Skeletal muscle tissue (tissue), 4 donors: ENCODE results near the gene BBC3. TPM values are rescaled to one million over a fixed set of nuclear protein-coding genes. Genes with fewer than 3 reads are reported as not detected.

Experiments used
- H3K27ac ChIP-seq: one replicate; pipeline ENCODE4 v1.7.0; 2013; ENCODE audit warnings: mild to moderate bottlenecking, low read depth, low read length, inconsistent platforms
- H3K27me3 ChIP-seq, 3 donors: one replicate each; pipeline ENCODE4 v1.7.0; 2013; ENCODE audit warnings: low read length in 3 of 3; ENCODE audit not compliant: control insufficient read depth in 3 of 3, insufficient read depth in 3 of 3
- H3K36me3 ChIP-seq, 3 donors: one replicate each; pipeline ENCODE4 v1.7.0; 2013; ENCODE audit warnings: low read length in 3 of 3; ENCODE audit not compliant: control insufficient read depth in 3 of 3, insufficient read depth in 3 of 3
- H3K4me1 ChIP-seq, 3 donors: one replicate each; pipeline ENCODE4 v1.7.0; 2013; ENCODE audit warnings: low read length in 3 of 3, mild to moderate bottlenecking in 3 of 3; ENCODE audit not compliant: control insufficient read depth in 3 of 3, insufficient read depth in 3 of 3
- H3K4me3 ChIP-seq, 3 donors: one replicate each; pipeline ENCODE4 v1.7.0; 2013; ENCODE audit warnings: low read length in 3 of 3
- H3K9ac ChIP-seq, 3 donors: one replicate each; pipeline ENCODE4 v1.7.0; 2013; ENCODE audit warnings: low read length in 3 of 3, mild to moderate bottlenecking in 3 of 3, moderate library complexity in 2 of 3, low read depth in 1 of 3
- H3K9me3 ChIP-seq, 3 donors: one replicate each; pipeline ENCODE4 v1.7.0; 2013; ENCODE audit warnings: low read length in 3 of 3; ENCODE audit not compliant: control insufficient read depth in 3 of 3
- total RNA-seq: library from RNA; depleted of rRNA; stranded (reverse); fragments of >200 nt; gene quantifications from one replicate; pipeline ENCODE4 v1.2.3, GENCODE V29; 2014
- donor health status: Osteomylitis.

Gene BBC3
- total RNA-seq, 1 donor from 2014 or later = 2.6 TPM

DNA sequence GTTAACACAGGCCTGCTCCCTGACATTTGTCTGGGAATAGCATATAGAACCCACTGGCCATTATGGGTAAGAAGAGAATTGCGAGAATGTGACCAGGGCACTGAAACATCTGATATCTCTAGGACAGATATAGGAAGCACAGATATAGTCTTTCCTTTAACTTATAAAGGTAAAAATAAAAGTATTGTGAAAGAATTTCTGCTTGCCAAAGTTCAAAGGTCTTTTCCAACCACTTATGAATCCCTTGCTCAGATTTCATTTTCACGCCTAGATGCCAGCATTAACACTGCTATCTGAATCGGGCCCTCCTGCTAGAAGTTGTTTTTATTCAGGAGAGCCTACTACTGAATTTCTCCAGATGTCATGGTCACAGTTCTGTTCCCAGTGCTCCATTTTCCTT is 27.7 kb downstream of the BBC3 start:
- H3K36me3 ChIP-seq = peaks cover 14 to 26% (median 14%) of the 10 kb centered on the region in 3 donors
- no peak overlapping the region for H3K27ac ChIP-seq
- H3K9ac ChIP-seq = no peak overlapping the region
- no peaks in the 10 kb centered on the region for H3K27me3 ChIP-seq
- H3K4me1 ChIP-seq = no peaks in the 10 kb centered on the region
- H3K4me3 ChIP-seq = no peak overlapping the region
- H3K9me3 ChIP-seq = no peaks in the 10 kb centered on the region

DNA sequence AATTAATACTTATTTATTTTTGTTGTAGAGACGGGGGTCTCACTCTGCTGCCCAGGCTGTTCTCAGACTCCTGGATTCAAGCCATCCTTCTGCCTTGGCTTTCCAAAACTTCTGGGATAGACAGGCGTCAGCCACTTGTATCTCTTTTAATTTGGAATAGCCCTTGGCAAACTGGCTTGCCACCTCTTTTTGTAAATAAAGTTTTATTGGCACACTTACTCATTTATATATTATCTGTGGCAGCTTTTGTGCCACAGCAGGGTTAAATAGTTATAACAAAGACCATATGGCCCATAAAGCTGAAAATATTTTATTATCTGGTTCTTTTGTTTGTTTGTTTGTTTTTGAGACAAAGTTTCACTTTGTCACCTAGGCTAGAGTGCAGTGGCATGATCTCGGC is 30.5 kb downstream of the BBC3 start:
- no peaks in the 10 kb centered on the region for H3K4me1 ChIP-seq
- no peak overlapping the region for H3K9ac ChIP-seq
- no peak overlapping the region for H3K4me3 ChIP-seq
- no peaks in the 10 kb centered on the region for H3K27me3 ChIP-seq
- H3K27ac ChIP-seq = no peak overlapping the region
- peaks cover 14 to 24% (median 20%) of the 10 kb centered on the region in 3 donors for H3K36me3 ChIP-seq
- H3K9me3 ChIP-seq = no peaks in the 10 kb centered on the region

DNA sequence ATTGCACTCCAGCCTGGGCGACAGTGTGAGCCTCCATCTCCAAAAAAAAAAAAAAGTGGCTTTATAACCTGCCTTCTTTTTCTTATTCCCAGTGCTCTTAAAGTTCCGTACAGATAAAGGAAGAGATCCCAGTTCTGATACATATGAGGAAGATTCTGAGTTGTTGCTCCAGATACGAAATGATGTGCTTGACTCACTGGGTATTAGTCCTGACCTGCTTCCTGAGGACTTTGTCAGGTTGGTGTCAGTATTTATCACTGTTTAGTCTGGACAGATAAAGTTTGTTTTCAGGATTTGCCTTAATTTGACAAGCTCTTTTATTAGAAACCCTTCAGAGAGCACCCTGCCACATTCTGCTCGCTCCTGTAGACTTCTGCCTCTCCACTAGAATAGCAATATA is 33.9 kb downstream of the BBC3 start:
- no peaks in the 10 kb centered on the region for H3K27me3 ChIP-seq
- H3K4me1 ChIP-seq = no peaks in the 10 kb centered on the region
- H3K9me3 ChIP-seq = no peaks in the 10 kb centered on the region
- no peak overlapping the region for H3K27ac ChIP-seq
- no peak overlapping the region for H3K4me3 ChIP-seq
- H3K36me3 ChIP-seq = peaks cover 10 to 17% (median 12%) of the 10 kb centered on the region in 3 donors
- H3K9ac ChIP-seq = no peak overlapping the region

DNA sequence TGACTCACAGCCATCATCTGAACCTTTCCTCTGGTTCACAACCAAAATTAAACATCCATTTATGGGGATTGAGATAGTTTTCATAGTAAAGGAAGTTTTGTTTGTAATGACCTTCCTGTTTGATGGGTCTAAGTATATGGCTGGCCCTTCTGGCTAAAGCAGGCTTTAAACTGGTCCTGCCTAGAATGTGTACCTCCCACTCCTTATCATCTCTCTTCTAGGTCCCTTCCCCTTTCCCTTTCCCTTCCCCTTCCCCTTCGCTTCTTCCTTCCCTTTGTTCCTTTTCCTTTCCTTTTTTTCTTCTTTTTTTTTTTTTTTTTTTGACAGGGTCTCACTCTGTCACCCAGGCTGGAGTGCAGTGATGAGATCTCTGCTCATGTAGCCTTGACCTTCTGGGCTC is 35.6 kb downstream of the BBC3 start:
- Histone ChIP-seq H3K36me3 (peaks cover 10 to 17% (median 12%) of the 10 kb centered on the region in 3 donors), H3K27me3 (no peaks in the 10 kb centered on the region), H3K4me1 (peaks cover 5 to 7% (median 5%) of the 10 kb centered on the region in 3 donors), H3K9ac (no peak overlapping the region), H3K27ac (no peak overlapping the region), H3K4me3 (no peak overlapping the region), H3K9me3 (no peaks in the 10 kb centered on the region)

DNA sequence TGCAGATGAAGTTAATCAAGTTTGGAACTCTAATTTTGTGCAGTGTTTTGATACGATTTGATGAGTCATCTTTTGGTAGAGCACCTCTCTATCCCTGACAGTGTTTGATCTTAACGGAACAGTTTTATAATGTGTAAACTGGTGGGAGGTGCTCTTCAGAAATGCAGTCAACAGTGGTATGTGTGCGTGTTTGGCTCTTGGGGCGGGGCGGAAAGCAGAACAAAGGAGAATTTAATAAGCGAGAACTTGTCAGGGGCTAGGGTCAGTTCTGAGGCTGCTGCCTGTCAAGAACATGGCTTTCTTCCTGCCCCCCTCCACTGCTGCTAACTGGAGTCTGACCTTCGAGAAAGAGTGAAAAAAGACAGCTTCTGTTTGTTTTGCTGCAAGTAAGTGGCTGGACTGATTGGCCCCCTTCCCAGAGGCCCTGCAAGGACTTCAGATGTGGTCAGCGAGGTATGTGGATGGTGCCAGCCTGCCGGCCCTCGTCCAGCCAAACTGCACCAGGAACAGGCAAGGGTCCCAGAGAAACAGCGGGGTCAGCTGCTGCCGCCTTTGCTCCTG is 40.8 kb downstream of the BBC3 start:
- peaks cover 10 to 13% (median 12%) of the 10 kb centered on the region in 3 donors for H3K4me1 ChIP-seq
- no peaks in the 10 kb centered on the region for H3K36me3 ChIP-seq
- no peaks in the 10 kb centered on the region for H3K27me3 ChIP-seq
- H3K27ac ChIP-seq = peak overlapping the region; percentile 11
- H3K9me3 ChIP-seq = no peaks in the 10 kb centered on the region
- H3K9ac ChIP-seq = peak overlapping the region in 2 of 3 donors; percentile 16 to 67
- H3K4me3 ChIP-seq = peak overlapping the region in 1 of 3 donors; percentile 29

DNA sequence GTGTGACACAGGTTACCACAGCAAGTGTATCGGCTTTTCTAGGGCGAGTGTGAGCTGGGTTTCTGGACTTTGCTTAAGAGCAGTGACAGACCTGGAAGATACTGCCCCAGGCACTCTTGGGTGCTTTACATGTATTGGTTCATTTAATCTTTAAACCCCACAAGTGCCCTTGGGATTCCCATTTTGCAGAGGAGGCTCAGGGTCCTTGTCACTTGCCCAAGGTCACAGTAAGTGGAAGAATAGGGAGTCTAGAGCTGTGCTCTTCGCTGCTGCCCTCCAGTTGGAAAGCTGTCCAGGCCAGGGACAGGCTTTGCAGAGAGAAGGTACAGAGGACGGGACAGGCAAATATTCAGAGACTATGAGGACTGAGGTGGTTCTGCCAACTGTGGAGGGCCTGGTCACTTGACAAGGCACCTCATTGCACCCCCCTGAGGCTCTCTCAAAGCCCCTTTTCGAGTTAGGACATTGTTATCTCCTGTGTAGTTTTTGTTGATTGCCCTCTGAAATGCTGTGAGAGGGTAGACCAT is 42.4 kb downstream of the BBC3 start:
- no peaks in the 10 kb centered on the region for H3K36me3 ChIP-seq
- no peaks in the 10 kb centered on the region for H3K9me3 ChIP-seq
- H3K4me1 ChIP-seq = peaks cover 10 to 13% (median 12%) of the 10 kb centered on the region in 3 donors
- no peak overlapping the region for H3K27ac ChIP-seq
- no peak overlapping the region for H3K4me3 ChIP-seq
- H3K27me3 ChIP-seq = no peaks in the 10 kb centered on the region
- no peak overlapping the region for H3K9ac ChIP-seq

DNA sequence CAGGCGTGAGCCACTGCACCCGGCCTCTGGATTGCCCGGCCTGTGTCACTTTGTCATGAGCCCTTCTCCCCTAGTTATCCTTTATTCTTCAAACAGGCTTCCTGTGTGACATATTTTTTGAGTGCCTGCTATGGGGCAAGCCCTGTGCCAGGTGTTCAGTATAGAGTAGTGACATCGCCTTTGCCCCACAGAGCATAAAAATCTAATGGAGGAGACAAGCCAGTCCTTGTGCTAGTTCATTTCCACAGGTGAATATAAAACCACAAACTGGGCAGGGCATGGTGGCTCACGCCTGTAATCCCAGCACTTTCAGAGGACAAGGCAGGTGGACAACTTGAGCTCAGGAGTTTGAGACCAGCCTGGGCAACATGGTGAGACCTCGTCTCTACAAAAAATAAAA is 43.2 kb downstream of the BBC3 start:
- Histone ChIP-seq H3K27me3 (no peaks in the 10 kb centered on the region), H3K4me3 (no peak overlapping the region), H3K9me3 (no peaks in the 10 kb centered on the region), H3K27ac (no peak overlapping the region), H3K36me3 (peaks cover 0 to under 1% (median 0%) of the 10 kb centered on the region in 3 donors), H3K4me1 (peaks cover 10 to 13% (median 12%) of the 10 kb centered on the region in 3 donors), H3K9ac (no peak overlapping the region)

DNA sequence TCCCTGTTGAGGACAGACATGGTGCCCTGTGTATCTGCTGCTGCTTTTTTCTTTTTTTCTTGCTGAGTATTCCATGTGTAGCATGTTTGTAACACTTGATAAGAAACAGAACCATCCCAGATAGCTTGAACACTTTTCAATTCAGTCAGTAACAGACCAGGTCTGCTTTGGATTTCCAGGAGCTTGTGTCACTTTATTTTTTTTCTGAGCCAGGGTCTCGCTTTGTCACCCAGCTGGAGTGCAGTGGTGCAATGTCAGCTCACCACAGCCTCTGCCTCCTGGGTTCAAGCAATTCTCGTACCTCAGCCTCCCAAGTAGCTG is 43.7 kb downstream of the BBC3 start:
- no peak overlapping the region for H3K27ac ChIP-seq

DNA sequence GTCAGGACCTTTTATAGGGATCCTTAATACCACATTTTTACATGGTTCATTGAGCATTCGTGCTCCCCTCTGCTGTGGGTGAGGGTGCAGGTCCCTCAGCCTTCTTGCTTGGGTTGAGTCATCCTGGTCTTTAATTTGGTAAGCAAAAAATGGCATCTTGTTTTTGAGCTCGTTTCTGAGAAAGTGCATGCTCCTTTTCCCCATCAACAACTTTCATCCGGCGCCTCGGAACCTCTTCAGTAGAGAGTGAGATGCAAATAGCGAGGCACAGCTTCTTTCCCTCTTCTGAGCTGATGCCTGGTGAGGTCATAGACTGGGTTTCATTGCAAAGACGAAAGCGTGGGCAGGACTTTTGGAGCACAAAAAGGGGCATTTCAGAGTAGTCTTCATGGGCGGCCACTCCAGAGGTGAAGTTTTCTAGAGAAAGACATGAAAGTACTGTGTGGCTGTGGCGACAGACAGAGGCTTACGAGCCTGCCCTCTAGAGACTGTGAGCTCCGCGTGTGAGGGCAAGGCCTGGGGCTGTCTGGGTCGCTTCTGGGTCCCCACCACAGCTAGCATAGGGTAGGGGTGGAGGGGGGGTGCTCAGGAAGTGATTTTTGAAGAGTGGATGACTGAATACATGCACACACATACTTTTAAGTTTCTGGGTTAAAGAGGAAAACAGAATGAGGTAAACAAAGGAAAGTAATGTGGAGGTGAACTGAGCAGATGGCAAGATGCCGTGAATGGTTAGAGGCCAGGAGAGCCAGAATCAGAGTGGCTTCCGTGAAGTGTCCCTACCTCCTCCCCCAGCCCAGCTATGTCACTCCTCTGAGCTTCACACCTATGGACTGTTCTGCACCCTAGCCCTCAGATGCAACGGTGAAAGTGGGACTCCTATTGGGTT is 44.3 kb downstream of the BBC3 start:
- no peaks in the 10 kb centered on the region for H3K27me3 ChIP-seq
- no peaks in the 10 kb centered on the region for H3K9me3 ChIP-seq
- peaks cover 10 to 14% (median 13%) of the 10 kb centered on the region in 3 donors for H3K4me1 ChIP-seq
- peaks cover 0 to 4% (median 0%) of the 10 kb centered on the region in 3 donors for H3K36me3 ChIP-seq
- no peak overlapping the region for H3K4me3 ChIP-seq
- H3K9ac ChIP-seq = no peak overlapping the region
- no peak overlapping the region for H3K27ac ChIP-seq

More for the DNA sequence above, 43.7 kb downstream of the BBC3 start:
- peaks cover 10 to 14% (median 13%) of the 10 kb centered on the region in 3 donors for H3K4me1 ChIP-seq
- H3K36me3 ChIP-seq = peaks cover 0 to 4% (median 0%) of the 10 kb centered on the region in 3 donors
- no peak overlapping the region for H3K4me3 ChIP-seq
- H3K9ac ChIP-seq = no peak overlapping the region
- H3K9me3 ChIP-seq = no peaks in the 10 kb centered on the region
- H3K27me3 ChIP-seq = no peaks in the 10 kb centered on the region

DNA sequence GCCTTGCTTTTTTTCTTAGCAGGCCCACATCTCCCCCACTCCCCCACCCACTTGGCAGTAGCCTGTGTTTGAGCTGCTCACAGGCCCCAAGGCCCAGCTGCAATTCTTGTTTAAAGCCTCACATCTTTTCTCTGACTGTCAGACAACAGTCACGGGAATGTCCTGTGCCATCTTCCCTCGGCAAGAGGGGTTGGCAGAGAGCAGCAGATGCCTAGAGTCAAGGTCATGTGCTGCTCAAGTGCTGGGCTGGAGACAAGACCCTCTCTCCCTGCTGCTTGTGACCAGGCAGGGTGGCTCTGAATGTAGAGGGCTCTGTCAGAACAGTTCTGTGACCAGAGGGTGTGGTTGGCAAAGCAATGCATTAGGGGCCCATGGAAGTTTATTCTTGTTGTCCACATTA is 47.4 kb downstream of the BBC3 start:
- Histone ChIP-seq H3K9ac (peak overlapping the region in 2 of 3 donors; percentile 22 to 34), H3K27me3 (no peaks in the 10 kb centered on the region), H3K4me1 (peaks cover 0 to 3% (median 2%) of the 10 kb centered on the region in 3 donors), H3K9me3 (no peaks in the 10 kb centered on the region), H3K36me3 (peaks cover 0 to 4% (median 0%) of the 10 kb centered on the region in 3 donors), H3K27ac (peak overlapping the region; percentile 62), H3K4me3 (no peak overlapping the region)
